ENCODE data around the gene ZFHX3. TPM values are rescaled to one million over a fixed set of nuclear protein-coding genes. Genes with fewer than 3 reads are reported as not detected.

The ZFHX3 gene
- total RNA-seq, 1 donor from 2014 or later = 68.1 TPM

- Mint-ChIP-seq H3K4me3 (no peak overlapping the region), H3K36me3 (peaks cover 34% of the 10 kb centered on the region), H3K4me1 (peaks cover 18% of the 10 kb centered on the region), H3K9me3 (no peaks in the 10 kb centered on the region), H3K27ac (no peak overlapping the region), H3K27me3 (ENCODE audit: low read depth) (no peaks in the 10 kb centered on the region)
- no peak for DNase-seq (ENCODE audit: low spot score in 2 of 2, unreplicated experiment in 2 of 2)
- TF ChIP-seq CTCF (IDR thresholded peaks at IDR 0.05; ENCODE audit: unreplicated experiment) = no peak
These were observed 87.8 kb downstream of the ZFHX3 start for GRCh38 chr16:72960101-72960500.

DNA sequence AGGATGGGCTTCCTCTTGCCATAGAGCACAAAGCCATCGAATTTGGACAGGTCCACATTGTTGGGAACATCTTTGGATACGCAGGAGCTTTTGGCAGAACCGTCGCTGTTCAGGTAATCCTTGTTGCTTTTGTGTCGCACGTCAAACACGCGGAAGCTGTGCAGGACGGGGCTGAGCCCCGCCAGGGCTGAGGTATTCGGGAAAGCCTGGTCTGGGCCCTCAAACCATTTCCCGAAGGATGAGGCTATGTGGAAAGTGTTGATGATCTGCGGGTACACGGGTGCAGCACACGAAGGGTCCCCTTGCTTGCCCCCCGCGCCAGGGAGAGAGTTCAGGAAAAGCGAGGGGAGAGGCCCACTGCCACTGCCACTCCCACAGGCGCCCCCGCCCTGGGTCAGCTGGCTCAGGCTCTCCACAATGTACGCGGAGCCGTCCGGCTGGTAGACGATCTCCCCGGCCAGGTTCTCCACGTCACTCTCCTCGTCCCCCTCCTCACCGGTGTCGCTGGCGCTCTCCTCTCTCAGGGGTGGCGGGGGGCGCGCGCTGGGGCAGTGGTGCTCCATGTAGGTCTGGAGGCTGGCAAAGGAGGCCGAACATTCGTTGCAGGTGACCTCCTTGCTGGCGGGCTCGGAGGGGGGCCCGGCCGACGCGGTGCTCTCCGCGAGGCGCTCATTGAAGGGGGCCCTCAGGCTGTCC lies 88.5 kb downstream of the ZFHX3 start:
- H3K9me3 Mint-ChIP-seq = no peaks in the 10 kb centered on the region
- peaks cover 18% of the 10 kb centered on the region for H3K4me1 Mint-ChIP-seq
- no peak for DNase-seq (ENCODE audit: low spot score in 2 of 2, unreplicated experiment in 2 of 2)
- no peak overlapping the region for H3K27ac Mint-ChIP-seq
- no peaks in the 10 kb centered on the region for H3K27me3 Mint-ChIP-seq (ENCODE audit: low read depth)
- H3K4me3 Mint-ChIP-seq = no peak overlapping the region
- H3K36me3 Mint-ChIP-seq = peaks cover 34% of the 10 kb centered on the region
- TF ChIP-seq CTCF (IDR thresholded peaks at IDR 0.05; ENCODE audit: unreplicated experiment) = no peak

GRCh38 chr16:72958522-72959076 lies 89.3 kb downstream of the ZFHX3 start:
- Mint-ChIP-seq H3K9me3 (no peaks in the 10 kb centered on the region), H3K27me3 (ENCODE audit: low read depth) (no peaks in the 10 kb centered on the region), H3K4me1 (peaks cover 14% of the 10 kb centered on the region), H3K27ac (no peak overlapping the region), H3K4me3 (no peak overlapping the region), H3K36me3 (peaks cover 34% of the 10 kb centered on the region)
- DNase-seq (ENCODE audit: low spot score in 2 of 2, unreplicated experiment in 2 of 2) = no peak
- TF ChIP-seq CTCF (IDR thresholded peaks at IDR 0.05; ENCODE audit: unreplicated experiment) = no peak

DNA sequence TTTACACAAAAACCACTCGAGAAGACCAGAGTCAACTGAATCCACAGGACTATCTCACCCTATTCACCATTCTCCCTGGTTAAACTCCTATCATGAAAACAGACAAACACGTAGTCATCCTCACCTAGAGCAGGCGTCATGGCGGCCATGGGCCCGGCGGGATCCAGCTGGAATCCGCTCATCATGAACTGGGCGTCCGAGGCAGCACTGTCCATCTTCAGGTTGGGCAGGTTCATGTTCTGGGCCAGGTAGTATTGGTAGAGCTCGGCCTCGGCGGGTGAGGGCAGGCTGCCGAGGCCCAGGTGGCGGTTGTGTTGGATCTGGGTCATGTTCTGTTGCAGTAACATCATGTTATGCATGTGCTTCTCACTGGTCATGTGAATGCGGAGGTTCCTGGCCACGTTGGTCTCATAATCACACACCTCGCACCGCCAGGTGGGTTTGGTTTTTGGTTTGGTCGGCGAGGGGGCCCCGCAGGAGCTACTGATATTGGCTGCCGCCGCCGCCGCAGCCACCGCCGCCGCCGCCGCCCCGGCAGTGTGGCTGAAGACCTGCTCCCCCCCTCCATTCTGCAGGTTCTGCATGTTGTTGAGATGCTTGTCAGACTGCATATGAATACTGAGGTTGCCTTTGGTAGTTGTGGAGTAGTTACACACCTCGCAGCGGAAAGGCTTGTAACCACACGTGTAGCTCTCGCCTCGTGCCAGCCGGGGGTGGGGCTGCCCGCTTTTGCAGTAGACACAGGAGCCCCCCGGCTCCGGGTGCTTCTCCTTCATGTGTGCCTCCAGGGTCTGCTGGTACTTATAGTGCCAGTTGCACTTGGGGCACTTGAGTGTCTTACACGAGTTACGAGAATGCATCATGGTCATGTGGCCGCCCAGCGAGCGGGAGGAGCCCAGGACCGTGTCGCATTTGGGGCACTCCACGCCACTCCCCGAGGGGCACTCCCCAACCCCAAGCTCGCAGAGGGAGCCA lies 90.3 kb downstream of the ZFHX3 start:
- Mint-ChIP-seq H3K27me3 (ENCODE audit: low read depth) (no peaks in the 10 kb centered on the region), H3K27ac (no peak overlapping the region), H3K9me3 (no peaks in the 10 kb centered on the region), H3K4me3 (no peak overlapping the region), H3K36me3 (peaks cover 34% of the 10 kb centered on the region), H3K4me1 (peaks cover 18% of the 10 kb centered on the region)
- TF ChIP-seq CTCF (IDR thresholded peaks at IDR 0.05; ENCODE audit: unreplicated experiment) = no peak
- DNase-seq (ENCODE audit: low spot score in 2 of 2, unreplicated experiment in 2 of 2) = no peak

DNA sequence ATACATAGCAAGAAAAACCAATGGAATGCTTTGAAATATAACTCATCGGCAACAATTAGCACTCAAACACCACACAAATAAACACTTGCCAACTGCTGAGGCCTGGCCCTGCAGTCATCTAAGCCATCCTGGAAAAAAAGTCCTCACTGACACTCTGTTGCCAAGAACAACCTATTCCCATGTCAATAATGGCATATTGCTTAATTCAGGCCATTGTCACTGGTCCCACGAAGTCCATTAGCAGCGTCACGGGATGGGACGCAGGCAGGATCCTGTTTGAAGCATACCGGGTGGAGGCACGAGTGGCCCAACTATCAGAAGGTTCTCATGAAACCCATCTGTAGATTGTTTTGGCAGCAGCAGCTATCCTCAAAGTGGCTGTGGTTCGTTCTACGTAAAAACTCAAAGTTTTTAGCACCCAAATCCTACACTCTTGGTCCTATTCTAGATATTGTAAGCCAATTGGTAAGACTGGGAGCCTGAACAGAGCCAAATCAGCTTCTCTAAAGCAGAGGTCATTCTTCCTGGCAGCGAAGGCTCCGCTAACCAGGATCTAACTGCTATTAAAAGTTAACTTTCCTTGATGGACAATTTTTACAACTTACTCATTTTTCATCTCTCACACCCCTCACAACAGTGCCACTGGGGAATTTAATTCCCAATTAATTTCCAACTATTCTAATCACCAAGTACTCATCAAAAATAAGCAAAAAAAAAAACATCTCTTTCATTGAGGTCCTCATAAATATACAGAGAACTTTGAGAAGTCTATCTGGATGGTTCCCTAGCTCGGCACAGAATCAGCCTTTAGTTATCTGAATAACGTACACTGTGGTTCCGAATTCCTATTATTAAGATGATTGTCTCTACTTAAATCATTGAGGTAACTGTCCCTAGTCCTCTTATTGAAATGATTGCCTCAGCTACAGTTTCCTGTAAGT lies 91.5 kb downstream of the ZFHX3 start:
- Mint-ChIP-seq H3K27me3 (ENCODE audit: low read depth) (no peaks in the 10 kb centered on the region), H3K9me3 (no peaks in the 10 kb centered on the region), H3K27ac (no peak overlapping the region), H3K36me3 (peaks cover 34% of the 10 kb centered on the region), H3K4me1 (peaks cover 21% of the 10 kb centered on the region), H3K4me3 (no peak overlapping the region)
- TF ChIP-seq CTCF (IDR thresholded peaks at IDR 0.05; ENCODE audit: unreplicated experiment) = no peak
- no peak for DNase-seq (ENCODE audit: low spot score in 2 of 2, unreplicated experiment in 2 of 2)

Measured in mesothelial cell of epicardium (in vitro differentiated cells).